Measurements from ENCODE around the gene EYA2.

EYA2 gene

GRCh38 chr20:47035026-47035590 is 140.5 kb downstream of the EYA2 start:
- no peak for DNase-seq (ENCODE audit: low read depth, low spot score)

- no peak for DNase-seq (ENCODE audit: low read depth, low spot score)
These were observed 141.6 kb downstream of the EYA2 start for GRCh38 chr20:47036091-47036870.

- no peak for DNase-seq (ENCODE audit: low read depth, low spot score)
These were observed 144.2 kb downstream of the EYA2 start for GRCh38 chr20:47038566-47039560.

GRCh38 chr20:47040506-47041125 is 146.0 kb downstream of the EYA2 start:
- no peak for DNase-seq (ENCODE audit: low read depth, low spot score)

- no peak for DNase-seq (ENCODE audit: low read depth, low spot score)
These were observed 146.8 kb downstream of the EYA2 start for GRCh38 chr20:47041396-47041899.

GRCh38 chr20:47042464-47042863 is 147.8 kb downstream of the EYA2 start:
- DNase-seq (ENCODE audit: low read depth, low spot score), result no peak

GRCh38 chr20:47043086-47043485 is 148.4 kb downstream of the EYA2 start:
- no peak for DNase-seq (ENCODE audit: low read depth, low spot score)

- no peak for DNase-seq (ENCODE audit: low read depth, low spot score)
These were observed 150.3 kb downstream of the EYA2 start for GRCh38 chr20:47044938-47045337.

- no peak for DNase-seq (ENCODE audit: low read depth, low spot score)
These were observed 153.4 kb downstream of the EYA2 start for GRCh38 chr20:47048054-47048453.

- DNase-seq (ENCODE audit: low read depth, low spot score), result no peak
These were observed 155.1 kb downstream of the EYA2 start for GRCh38 chr20:47049771-47050170.

GRCh38 chr20:47050996-47051395 is 156.4 kb downstream of the EYA2 start:
- DNase-seq (ENCODE audit: low read depth, low spot score), result no peak

GRCh38 chr20:47051936-47052526 is 157.4 kb downstream of the EYA2 start:
- DNase-seq (ENCODE audit: low read depth, low spot score), result no peak

- no peak for DNase-seq (ENCODE audit: low read depth, low spot score)
These were observed 159.9 kb downstream of the EYA2 start for GRCh38 chr20:47054506-47054905.

- DNase-seq (ENCODE audit: low read depth, low spot score), result no peak
These were observed 160.3 kb downstream of the EYA2 start for GRCh38 chr20:47054945-47055344.

- DNase-seq (ENCODE audit: low read depth, low spot score), result no peak
These were observed 161.2 kb downstream of the EYA2 start for GRCh38 chr20:47055699-47056369.

GRCh38 chr20:47057661-47058060 is 163.0 kb downstream of the EYA2 start:
- no peak for DNase-seq (ENCODE audit: low read depth, low spot score)

GRCh38 chr20:47058236-47058635 is 163.6 kb downstream of the EYA2 start:
- no peak for DNase-seq (ENCODE audit: low read depth, low spot score)

GRCh38 chr20:47059536-47059935 is 164.9 kb downstream of the EYA2 start:
- DNase-seq (ENCODE audit: low read depth, low spot score), result no peak

- no peak for DNase-seq (ENCODE audit: low read depth, low spot score)
These were observed 166.9 kb downstream of the EYA2 start for GRCh38 chr20:47061549-47061948.

GRCh38 chr20:47062226-47062890 is 167.7 kb downstream of the EYA2 start:
- no peak for DNase-seq (ENCODE audit: low read depth, low spot score)

Data from iPS DF 19.7 (cell line).